NCI-H226 (cell line): ENCODE results near the gene CHMP3.
"Not testable (repeated sequence)": the region's sequence is repeated elsewhere in the genome, so short reads cannot be mapped to it uniquely, and the experiment has no call there.

ENCODE experiments used
- DNase-seq: peaks from one replicate; pipeline ENCODE4 v3.0.0-alpha.2; 2015

Gene CHMP3

GRCh38 chr2:86500325-86501083 is 62.7 kb downstream of the CHMP3 start:
- DNase-seq: no peak

GRCh38 chr2:86499326-86499725 is 63.9 kb downstream of the CHMP3 start:
- DNase-seq: no peak

- DNase-seq: peak; percentile 26
Measured at GRCh38 chr2:86498468-86499260, 64.6 kb downstream of the CHMP3 start.

GRCh38 chr2:86496391-86496790 is 66.9 kb downstream of the CHMP3 start:
- not testable (repeated sequence) for DNase-seq

GRCh38 chr2:86492048-86492453 is 71.2 kb downstream of the CHMP3 start:
- DNase-seq: no peak

GRCh38 chr2:86491088-86491487 is 72.2 kb downstream of the CHMP3 start:
- DNase-seq: peak; percentile 46

- DNase-seq: no peak
Measured at GRCh38 chr2:86490245-86490644, 73.0 kb downstream of the CHMP3 start.

GRCh38 chr2:86489542-86489941 is 73.7 kb downstream of the CHMP3 start:
- DNase-seq: no peak

GRCh38 chr2:86488561-86489250 is 74.5 kb downstream of the CHMP3 start:
- DNase-seq: no peak

- no peak for DNase-seq
Measured at GRCh38 chr2:86487062-86487461, 76.2 kb downstream of the CHMP3 start.

- no peak for DNase-seq
Measured at GRCh38 chr2:86485802-86486201, 77.4 kb downstream of the CHMP3 start.

- DNase-seq: no peak
Measured at GRCh38 chr2:86485103-86485502, 78.1 kb downstream of the CHMP3 start.

- DNase-seq: no peak
Measured at GRCh38 chr2:86484385-86484784, 78.9 kb downstream of the CHMP3 start.

- no peak for DNase-seq
Measured at GRCh38 chr2:86482034-86482433, 81.2 kb downstream of the CHMP3 start.

GRCh38 chr2:86480105-86480504 is 83.1 kb downstream of the CHMP3 start:
- no peak for DNase-seq

GRCh38 chr2:86477349-86477748 is 85.9 kb downstream of the CHMP3 start:
- DNase-seq: peak; percentile 50

GRCh38 chr2:86476918-86477317 is 86.3 kb downstream of the CHMP3 start:
- DNase-seq: no peak

- no peak for DNase-seq
Measured at GRCh38 chr2:86476092-86476491, 87.2 kb downstream of the CHMP3 start.

- no peak for DNase-seq
Measured at GRCh38 chr2:86471637-86472036, 91.6 kb downstream of the CHMP3 start.

GRCh38 chr2:86470890-86471289 is 92.4 kb downstream of the CHMP3 start:
- DNase-seq: no peak

- no peak for DNase-seq
Measured at GRCh38 chr2:86468162-86469033, 94.8 kb downstream of the CHMP3 start.

GRCh38 chr2:86466306-86466705 is 96.9 kb downstream of the CHMP3 start:
- DNase-seq: no peak

- no peak for DNase-seq
Measured at GRCh38 chr2:86464652-86465051, 98.6 kb downstream of the CHMP3 start.
